Calu3 (cell line): ENCODE data around the gene PIK3CA. TPM values are rescaled to one million over a fixed set of nuclear protein-coding genes. Genes with fewer than 3 reads are reported as not detected.
"Not testable (repeated sequence)": the region's sequence is repeated elsewhere in the genome, so short reads cannot be mapped to it uniquely, and the experiment has no call there.

Experiments used
- BruUV-seq: library from RNA; stranded (reverse); fragments of 400-500 nt; replicated peaks from 2 replicates; lab custom pipeline; 2021; lab: Mats Ljungman, UMichigan
- CTCF ChIA-PET: fragments of 300-600 bp; sonication (Branson Sonifier 250); formaldehyde crosslinking; loops from one replicate; lab custom pipeline; 2022; ENCODE audit warnings: antibody characterized with exemption; lab: Charles Lee
- DNase-seq: peaks from one replicate; pipeline ENCODE4 v3.0.0; 2022
- H3K27ac Mint-ChIP-seq: one replicate; pipeline ENCODE4 v1.8.0; 2022; ENCODE audit warnings: mixed read lengths; ENCODE audit not compliant: unreplicated experiment
- H3K27me3 Mint-ChIP-seq: one replicate; pipeline ENCODE4 v1.8.0; 2022; ENCODE audit warnings: mixed read lengths; ENCODE audit not compliant: unreplicated experiment
- H3K36me3 Mint-ChIP-seq: one replicate; pipeline ENCODE4 v1.8.0; 2022; ENCODE audit warnings: mild to moderate bottlenecking, moderate library complexity, mixed read lengths; ENCODE audit not compliant: insufficient read depth, unreplicated experiment
- H3K4me1 Mint-ChIP-seq: one replicate; pipeline ENCODE4 v1.8.0; 2022; ENCODE audit warnings: mild to moderate bottlenecking, low read depth, mixed read lengths; ENCODE audit not compliant: unreplicated experiment
- H3K4me3 Mint-ChIP-seq: one replicate; pipeline ENCODE4 v1.8.0; 2022; ENCODE audit warnings: mild to moderate bottlenecking, low read depth, moderate library complexity, mixed read lengths; ENCODE audit not compliant: unreplicated experiment
- H3K9me3 Mint-ChIP-seq: one replicate; pipeline ENCODE4 v1.8.0; 2022; ENCODE audit warnings: low read depth, mixed read lengths; ENCODE audit not compliant: unreplicated experiment
- CTCF ChIP-seq: fragments of 200-600 bp; IDR thresholded peaks from one replicate; pipeline ENCODE4 v1.8.0; 2022; ENCODE audit warnings: antibody characterized with exemption; ENCODE audit not compliant: unreplicated experiment
- intact Hi-C: fragments of 100-400 bp; cut with micrococcal nuclease; formaldehyde crosslinking; loops from one replicate; pipeline ENCODE4 v1.10.0; 2022; ENCODE audit not compliant: unreplicated experiment
- total RNA-seq: library from RNA; stranded (reverse); gene quantifications from 2 replicates; pipeline ENCODE4 v1.2.3, GENCODE V29; 2022

Gene PIK3CA
- total RNA-seq, 1 experiment from 2014 or later: 28.8 TPM

DNA sequence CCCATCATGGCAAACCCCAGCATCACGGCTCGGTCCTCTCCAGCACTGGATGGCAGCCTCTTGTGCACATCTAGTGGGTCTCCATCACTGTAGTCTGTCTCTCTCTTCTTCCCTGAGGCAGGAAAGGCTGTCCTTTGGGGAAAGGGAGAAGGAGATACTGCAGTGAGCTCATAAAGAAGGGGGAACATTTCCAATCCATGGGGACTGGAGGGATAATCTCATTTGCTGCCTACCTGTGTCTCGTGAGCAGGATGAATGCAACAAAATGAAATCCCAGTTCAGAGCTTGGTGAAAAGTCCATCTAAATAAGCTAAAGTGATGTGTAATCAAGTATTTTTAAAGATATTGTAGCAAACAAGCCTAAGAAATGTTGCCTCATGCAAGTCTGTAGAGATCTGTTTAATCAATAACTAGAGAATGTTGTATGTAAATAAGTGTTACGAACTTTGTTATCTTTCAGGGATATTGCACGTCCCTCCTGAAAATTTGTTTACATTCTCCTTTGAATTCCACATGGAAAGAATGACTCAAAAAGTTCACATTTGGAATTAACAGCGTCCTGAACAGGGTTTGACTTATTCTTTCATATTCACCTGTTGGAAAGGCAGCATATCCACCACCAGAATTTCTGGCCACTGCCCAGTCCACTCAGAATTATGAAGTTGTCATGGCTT, 102.8 kb downstream of the PIK3CA start, which contains the start of gene KCNMB3:
Gene KCNMB3 (minus strand): TSS at position 312 of the 674 bp plus-strand sequence. CDS start 124 bp downstream, at position 188.
- CTCF ChIA-PET: interaction anchor here (0.6 kb wide), 1 partner anchor 251 kb away, joined by 6 read pairs; no protein-coding TSS in a partner anchor
- H3K27ac Mint-ChIP-seq: peak within 1 kb of the TSS; percentile 16
- H3K4me3 Mint-ChIP-seq: no peak within 1 kb of the TSS
- intact Hi-C loops: no loop called here
- H3K9me3 Mint-ChIP-seq: no peaks in the 10 kb centered on the region
- no TSS peak for BruUV-seq
- DNase-seq: no peak
- no peak for TF ChIP-seq CTCF
- H3K36me3 Mint-ChIP-seq: no peaks in the 10 kb centered on the region
- no peaks in the 10 kb centered on the region for H3K27me3 Mint-ChIP-seq
- peaks cover 11% of the 10 kb centered on the region for H3K4me1 Mint-ChIP-seq

DNA sequence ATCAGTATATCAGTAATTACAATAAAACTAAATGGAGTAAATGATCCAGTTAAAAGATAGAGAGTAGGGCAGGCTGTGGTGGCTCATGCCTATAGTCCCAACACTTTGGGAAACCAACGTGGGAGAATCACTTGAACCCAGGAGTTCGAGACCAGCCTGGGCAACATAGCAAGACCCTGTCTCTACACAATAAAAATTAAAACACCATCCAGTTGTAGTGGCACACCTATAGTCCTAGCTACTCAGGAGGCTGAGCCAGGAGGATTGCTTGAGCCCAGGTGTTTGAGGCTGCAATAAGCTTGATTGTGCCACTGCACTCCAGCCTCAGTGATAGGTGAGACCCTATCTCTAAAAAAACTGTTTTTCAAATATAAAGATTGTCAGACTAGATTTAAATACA, 108.7 kb downstream of the PIK3CA start:
- CTCF ChIA-PET: no interaction called here

DNA sequence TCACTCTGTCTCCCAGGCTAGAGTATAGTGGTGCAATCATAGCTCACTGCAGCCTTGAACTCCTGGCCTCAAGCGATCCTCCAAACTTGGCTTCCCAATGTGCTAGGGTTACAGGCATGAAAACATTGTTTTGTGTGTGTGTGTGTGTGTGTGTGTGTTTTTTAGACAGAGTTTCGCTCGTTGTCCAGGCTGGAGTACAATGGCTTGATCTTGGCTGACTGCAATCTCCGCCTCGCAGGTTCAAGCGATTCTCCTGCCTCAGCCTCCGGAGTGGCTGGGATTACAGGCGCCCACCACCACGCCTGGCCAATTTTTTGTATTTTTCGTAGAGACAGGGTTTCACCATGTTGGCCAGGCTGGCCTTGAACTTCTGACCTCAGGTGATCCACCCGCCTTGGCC, 109.6 kb downstream of the PIK3CA start:
- H3K27ac Mint-ChIP-seq, H3K27me3 Mint-ChIP-seq, DNase-seq, BruUV-seq, CTCF ChIA-PET, H3K4me3 Mint-ChIP-seq, H3K36me3 Mint-ChIP-seq: not testable (repeated sequence)
- intact Hi-C loops: loop anchor here (5.0 kb wide), 1 partner anchor 110 kb away; the partner anchor contains the start of gene PIK3CA
- Mint-ChIP-seq H3K9me3 (peaks cover 16% of the 10 kb centered on the region), H3K4me1 (peaks cover 26% of the 10 kb centered on the region)

More for the DNA sequence above, 108.7 kb downstream of the PIK3CA start:
- Mint-ChIP-seq H3K4me1 (peaks cover 26% of the 10 kb centered on the region), H3K27me3 (no peaks in the 10 kb centered on the region), H3K4me3 (no peak overlapping the region), H3K36me3 (peaks cover 6% of the 10 kb centered on the region), H3K9me3 (peaks cover 16% of the 10 kb centered on the region), H3K27ac (no peak overlapping the region)
- DNase-seq: no peak
- no TSS peak for BruUV-seq
- intact Hi-C loops: loop anchor here (5.0 kb wide), 1 partner anchor 110 kb away; the partner anchor contains the start of gene PIK3CA
- TF ChIP-seq CTCF: no peak

DNA sequence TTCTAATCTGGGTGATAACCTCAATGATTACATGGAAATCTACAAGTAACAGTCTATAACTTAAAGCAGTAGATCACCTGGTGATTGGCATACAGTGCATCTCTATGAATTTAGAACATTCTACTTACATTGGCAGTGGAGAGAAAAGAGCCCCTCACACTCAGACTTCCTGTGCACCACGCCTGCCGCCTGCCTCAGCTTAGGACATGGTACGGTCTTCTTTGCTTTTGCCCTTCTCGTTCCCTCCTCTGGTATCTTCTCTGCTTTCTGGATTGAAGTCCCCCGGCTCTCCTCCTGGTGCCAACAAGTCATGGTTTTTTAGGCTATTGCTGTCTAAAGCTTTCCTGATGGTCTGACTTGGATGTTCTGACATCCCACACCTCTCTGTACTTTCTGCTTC, 110.7 kb downstream of the PIK3CA start:
- intact Hi-C loops: loop anchor here (5.0 kb wide), 1 partner anchor 112 kb away; the partner anchor contains the start of gene PIK3CA
- H3K4me3 Mint-ChIP-seq: no peak overlapping the region
- H3K27me3 Mint-ChIP-seq: no peaks in the 10 kb centered on the region
- H3K27ac Mint-ChIP-seq: no peak overlapping the region
- H3K36me3 Mint-ChIP-seq: peaks cover 6% of the 10 kb centered on the region
- CTCF ChIA-PET: no interaction called here
- H3K9me3 Mint-ChIP-seq: peaks cover 16% of the 10 kb centered on the region
- BruUV-seq: no TSS peak
- H3K4me1 Mint-ChIP-seq: peaks cover 26% of the 10 kb centered on the region
- DNase-seq: no peak
- TF ChIP-seq CTCF: no peak

DNA sequence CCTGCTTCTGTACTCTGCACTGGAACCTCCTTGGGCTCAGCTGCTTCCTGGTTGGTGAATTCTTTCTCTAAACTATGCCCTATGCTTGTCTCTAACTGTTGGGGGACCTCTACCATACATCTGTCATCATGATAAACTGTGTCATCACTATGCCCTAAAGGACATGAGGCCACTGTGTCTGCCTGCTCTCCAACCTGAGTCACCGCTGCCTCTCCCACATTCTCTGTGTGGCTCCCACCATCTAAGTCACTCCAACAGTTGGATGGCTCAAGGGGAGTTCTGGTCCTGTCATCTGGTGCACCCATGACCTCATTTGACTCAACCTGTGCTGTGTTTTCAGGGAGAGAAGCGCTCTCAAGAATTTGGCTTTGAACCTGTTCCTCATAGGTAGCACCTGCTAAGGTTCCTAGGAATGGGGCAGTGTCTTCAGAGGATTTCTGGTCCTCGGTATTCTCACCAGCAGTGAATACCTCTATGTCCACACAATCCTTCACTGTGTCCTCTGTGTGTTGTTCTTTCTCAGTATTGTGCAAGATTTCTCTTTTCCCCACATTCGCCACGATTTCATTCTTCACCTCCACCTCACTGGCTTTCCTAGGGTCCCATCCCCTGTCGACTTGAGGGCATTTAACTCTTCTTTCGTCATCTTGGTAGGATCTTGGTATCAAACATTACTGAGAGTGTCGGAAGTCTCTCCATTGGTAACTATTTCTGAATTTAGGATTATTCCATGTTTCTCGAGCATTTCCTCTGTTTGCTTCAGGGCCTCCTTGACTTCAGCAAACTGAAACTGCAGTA, 112.0 kb downstream of the PIK3CA start:
- intact Hi-C loops: loop anchor here (5.0 kb wide), 1 partner anchor 113 kb away; the partner anchor contains the start of gene PIK3CA
- TSS peak; percentile 66 for BruUV-seq
- CTCF ChIA-PET, H3K36me3 Mint-ChIP-seq, H3K27me3 Mint-ChIP-seq, H3K27ac Mint-ChIP-seq, DNase-seq: not testable (repeated sequence)
- Mint-ChIP-seq H3K4me1 (peaks cover 26% of the 10 kb centered on the region), H3K4me3 (peak overlapping the region; percentile 72), H3K9me3 (peaks cover 16% of the 10 kb centered on the region)
